OCI-LY3 (cell line): ENCODE results near the gene WASHC4.

Source experiments
- H2AFZ ChIP-seq: fragments of 200-600, 300-600 bp; shearing (Covaris generic); 2 replicates; pipeline ENCODE4 v1.6.0; 2014; ENCODE audit warnings: antibody characterized with exemption, low read depth, low read length
- H3K27ac ChIP-seq: fragments of 200-600, 300-600 bp; sonication (generic); 2 replicates; pipeline ENCODE4 v1.5.1; 2014; ENCODE audit warnings: mild to moderate bottlenecking, low read length, moderate library complexity, mixed read lengths
- H3K27me3 ChIP-seq: fragments of 200-600, 300-600 bp; sonication (generic); 2 replicates; pipeline ENCODE4 v1.6.1; 2014; ENCODE audit warnings: low read depth, low read length, mixed read lengths
- H3K36me3 ChIP-seq: fragments of 200-600, 300-600 bp; sonication (generic); replicated peaks from 2 replicates; pipeline ENCODE3; 2014; ENCODE audit warnings: low read depth, low read length, mixed read lengths
- H3K4me1 ChIP-seq: fragments of 300-600, 200-600 bp; sonication (generic); 2 replicates; pipeline ENCODE4 v1.6.1; 2014; ENCODE audit warnings: low read length, mixed read lengths
- H3K4me2 ChIP-seq: fragments of 200-600, 300-600 bp; sonication (generic); 2 replicates; pipeline ENCODE4 v1.6.1; 2014; ENCODE audit warnings: low read length, mixed read lengths
- H3K4me3 ChIP-seq: fragments of 300-600, 200-600 bp; sonication (generic); 2 replicates; pipeline ENCODE4 v1.5.1; 2014; ENCODE audit warnings: antibody characterized with exemption, mild to moderate bottlenecking, low read length, moderate library complexity
- H3K79me2 ChIP-seq: fragments of 300-600, 200-600 bp; shearing (Covaris generic); 2 replicates; pipeline ENCODE4 v1.6.1; 2014; ENCODE audit warnings: mild to moderate bottlenecking, low read length, mixed read lengths
- H3K9ac ChIP-seq: fragments of 300-600, 200-600 bp; shearing (Covaris generic); 2 replicates; pipeline ENCODE4 v1.6.0; 2014; ENCODE audit warnings: mild to moderate bottlenecking, low read length, moderate library complexity
- H3K9me3 ChIP-seq: fragments of 200-600, 300-600 bp; shearing (Covaris generic); 2 replicates; pipeline ENCODE4 v1.6.1; 2014; ENCODE audit warnings: low read length, mixed read lengths; ENCODE audit not compliant: insufficient read depth
- H4K20me1 ChIP-seq: fragments of 200-600, 300-600 bp; sonication (generic); 2 replicates; pipeline ENCODE4 v1.6.1; 2016; ENCODE audit warnings: low read length, mixed read lengths; ENCODE audit not compliant: insufficient read depth
- CTCF ChIP-seq: fragments of 200-600, 300-600 bp; sonication (generic); IDR thresholded peaks from 2 replicates; pipeline ENCODE4 v1.5.1; 2014; ENCODE audit warnings: antibody characterized with exemption, low read length, low read depth
- EZH2phosphoT487 ChIP-seq: fragments of 200-600 bp; shearing (Covaris generic); IDR thresholded peaks from 2 replicates; pipeline ENCODE4 v1.6.1; 2018; ENCODE audit warnings: antibody characterized with exemption, mixed run types, low read depth

Gene WASHC4

GRCh38 chr12:105166736-105167135 is 59.2 kb downstream of the WASHC4 start:
- H3K36me3 ChIP-seq, result peaks cover 57% of the 10 kb centered on the region
- no peak overlapping the region for H2AFZ ChIP-seq
- no peak overlapping the region for H3K4me2 ChIP-seq
- H3K79me2 ChIP-seq, result no peaks in the 10 kb centered on the region
- no peak overlapping the region for H3K4me3 ChIP-seq
- no peak overlapping the region for H3K9ac ChIP-seq
- no peaks in the 10 kb centered on the region for H4K20me1 ChIP-seq
- no peak overlapping the region for H3K27ac ChIP-seq
- TF ChIP-seq CTCF (no peak), EZH2phosphoT487 (no peak)
- H3K9me3 ChIP-seq, result no peaks in the 10 kb centered on the region
- H3K4me1 ChIP-seq, result no peaks in the 10 kb centered on the region
- no peaks in the 10 kb centered on the region for H3K27me3 ChIP-seq

GRCh38 chr12:105167346-105167745 is 59.8 kb downstream of the WASHC4 start:
- Histone ChIP-seq H3K27ac (no peak overlapping the region), H3K4me3 (no peak overlapping the region), H3K79me2 (no peaks in the 10 kb centered on the region), H2AFZ (no peak overlapping the region), H3K9ac (no peak overlapping the region), H4K20me1 (no peaks in the 10 kb centered on the region), H3K36me3 (peaks cover 55% of the 10 kb centered on the region), H3K4me1 (no peaks in the 10 kb centered on the region), H3K27me3 (no peaks in the 10 kb centered on the region), H3K9me3 (no peaks in the 10 kb centered on the region), H3K4me2 (no peak overlapping the region)
- TF ChIP-seq EZH2phosphoT487, result no peak
- TF ChIP-seq CTCF, result no peak

GRCh38 chr12:105168006-105168405 is 60.5 kb downstream of the WASHC4 start:
- peaks cover 54% of the 10 kb centered on the region for H3K36me3 ChIP-seq
- TF ChIP-seq EZH2phosphoT487, result no peak
- no peak for TF ChIP-seq CTCF
- H3K9ac ChIP-seq, result no peak overlapping the region
- no peak overlapping the region for H3K27ac ChIP-seq
- H3K9me3 ChIP-seq, result no peaks in the 10 kb centered on the region
- no peak overlapping the region for H2AFZ ChIP-seq
- H3K79me2 ChIP-seq, result no peaks in the 10 kb centered on the region
- H3K27me3 ChIP-seq, result no peaks in the 10 kb centered on the region
- H4K20me1 ChIP-seq, result no peaks in the 10 kb centered on the region
- no peak overlapping the region for H3K4me2 ChIP-seq
- no peak overlapping the region for H3K4me3 ChIP-seq
- H3K4me1 ChIP-seq, result no peaks in the 10 kb centered on the region

- peaks cover 49% of the 10 kb centered on the region for H3K36me3 ChIP-seq
- H3K4me1 ChIP-seq, result no peaks in the 10 kb centered on the region
- H3K4me2 ChIP-seq, result no peak overlapping the region
- H3K9ac ChIP-seq, result no peak overlapping the region
- no peaks in the 10 kb centered on the region for H3K9me3 ChIP-seq
- no peak for TF ChIP-seq EZH2phosphoT487
- no peak for TF ChIP-seq CTCF
- H3K4me3 ChIP-seq, result no peak overlapping the region
- H3K27ac ChIP-seq, result no peak overlapping the region
- H3K27me3 ChIP-seq, result no peaks in the 10 kb centered on the region
- H2AFZ ChIP-seq, result no peak overlapping the region
- no peaks in the 10 kb centered on the region for H4K20me1 ChIP-seq
- no peaks in the 10 kb centered on the region for H3K79me2 ChIP-seq
These were observed 62.6 kb downstream of the WASHC4 start for GRCh38 chr12:105170139-105170538.
